NCI-H460 (cell line): Measurements from ENCODE around the gene USF3. TPM values are rescaled to one million over a fixed set of nuclear protein-coding genes. Genes with fewer than 3 reads are reported as not detected.

Experiments used
- DNase-seq: peaks from one replicate; pipeline ENCODE4 v3.0.0-alpha.2; 2016; ENCODE audit warnings: low read depth; ENCODE audit errors: extremely low read depth
- polyA plus RNA-seq: library from polyadenylated mRNA; depleted of rRNA; stranded (reverse); fragments of >200 nt; gene quantifications from 2 replicates; pipeline ENCODE4 v1.2.3, GENCODE V29; 2014; cell fraction: nucleus; rRNA removed
- total RNA-seq: library from RNA; depleted of rRNA; stranded (reverse); fragments of >200 nt; shearing (Covaris generic); gene quantifications from 2 replicates; pipeline ENCODE4 v1.2.3, GENCODE V29; 2014; rRNA removed

USF3 gene
- total RNA-seq = 6.1 and 7.9 TPM in 2 replicates
- 1.2 and 3.5 TPM in 2 replicates for polyA plus RNA-seq

GRCh38 chr3:113695786-113696645 lies at the start of gene USF3:
USF3 (minus strand) TSS chr3:113696642; CDS start chr3:113674878, 21,764 bp downstream.
- DNase-seq = peak; percentile 34

DNA sequence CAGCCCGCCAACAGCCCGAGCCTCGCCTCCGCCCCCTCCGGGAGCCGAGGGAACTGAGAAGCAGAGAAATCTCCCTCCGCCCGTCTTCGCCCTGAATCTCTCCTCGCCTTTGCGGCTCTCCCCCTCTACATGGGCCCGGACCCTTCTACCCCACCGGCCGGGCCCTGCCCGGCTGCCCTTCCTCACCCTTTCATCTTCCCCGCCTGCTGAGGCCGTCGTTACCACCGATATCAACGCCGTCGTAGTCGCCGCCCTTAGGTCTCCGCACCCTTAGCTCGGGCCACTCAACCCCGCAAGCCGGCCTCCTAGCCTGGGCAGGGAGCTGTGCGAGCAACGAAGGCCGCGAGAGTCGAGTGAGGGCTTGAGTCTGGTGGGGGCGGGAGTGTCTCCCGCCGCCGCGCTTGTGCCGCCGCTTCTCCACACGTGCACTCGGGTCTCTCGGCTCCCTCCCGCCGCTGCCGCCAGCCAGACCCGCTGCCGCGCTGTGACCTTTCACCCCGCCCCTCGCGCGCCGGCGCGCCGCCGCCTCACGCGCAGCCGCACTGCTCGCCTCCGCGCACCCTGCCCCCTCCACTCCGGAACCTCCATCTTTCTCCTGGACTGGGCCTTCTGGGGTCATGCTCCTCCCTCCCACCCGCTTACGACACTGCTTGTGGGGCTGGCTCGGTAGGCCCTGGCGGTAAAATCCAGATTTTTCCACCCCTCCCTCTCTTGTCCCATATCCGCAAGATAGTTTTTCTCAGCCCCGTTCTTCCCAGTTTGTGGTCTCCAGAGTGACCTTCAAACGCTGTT lies 49.5 kb upstream of the USF3 start, which contains the start of gene NAA50:
Gene NAA50 (minus strand): TSS at position 494 of the 792 bp plus-strand sequence. CDS start 300 bp downstream, at position 194.
- DNase-seq = peak; percentile 83

GRCh38 chr3:113744941-113745755 lies 48.7 kb upstream of the USF3 start:
- DNase-seq = peak; percentile 81

DNA sequence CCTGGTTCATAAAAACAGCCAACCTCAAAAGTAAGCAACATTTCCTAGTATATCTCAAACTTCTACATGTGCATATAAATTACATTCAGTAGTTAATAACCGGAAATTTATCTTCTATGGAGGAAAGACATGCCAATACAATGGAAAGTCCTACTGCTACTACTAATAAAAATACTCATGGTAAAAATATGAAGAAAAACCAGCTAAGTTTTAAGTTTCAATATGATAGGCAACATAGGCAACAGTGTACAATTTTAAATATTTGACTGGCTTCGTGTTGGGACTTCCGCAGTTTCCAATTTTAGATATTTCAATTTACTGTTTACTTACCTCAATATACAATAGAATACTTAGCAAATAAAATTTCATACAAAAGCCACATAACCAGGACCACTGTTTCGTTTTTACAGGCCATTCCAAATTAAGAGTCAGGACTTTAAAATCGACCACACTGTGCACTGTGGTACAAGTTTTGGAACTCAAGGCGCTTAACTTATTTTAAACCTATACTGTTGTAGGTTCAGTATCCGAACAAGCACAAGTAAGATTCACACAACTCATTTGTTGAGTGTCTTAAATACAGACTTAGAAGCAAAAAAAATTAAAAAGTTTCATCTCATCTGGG lies 46.7 kb upstream of the USF3 start:
- no peak for DNase-seq

GRCh38 chr3:113741620-113742019 lies 45.2 kb upstream of the USF3 start:
- DNase-seq = no peak

DNA sequence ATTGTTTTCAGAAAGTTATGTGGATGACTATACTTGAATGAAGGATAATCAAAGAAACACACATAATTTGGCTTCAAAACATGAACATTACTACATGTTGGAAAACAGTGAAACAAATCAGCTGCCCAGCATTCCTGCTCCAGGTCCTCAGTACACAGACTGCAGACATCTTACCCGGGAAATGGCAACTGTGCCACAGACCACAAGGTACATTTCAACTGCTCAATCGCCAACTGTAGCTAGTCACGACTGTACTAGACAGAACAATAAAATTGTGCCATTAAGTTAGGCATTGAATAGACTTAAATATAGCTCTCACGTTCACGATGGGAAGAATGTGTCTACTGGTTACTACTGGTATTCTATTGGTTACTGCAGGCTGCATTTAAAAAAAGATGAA lies 44.6 kb upstream of the USF3 start:
- DNase-seq = no peak

- DNase-seq = peak; percentile 43
These were observed 40.2 kb upstream of the USF3 start for GRCh38 chr3:113736548-113737089.

- DNase-seq = no peak
These were observed 35.3 kb upstream of the USF3 start for GRCh38 chr3:113731694-113732093.

DNA sequence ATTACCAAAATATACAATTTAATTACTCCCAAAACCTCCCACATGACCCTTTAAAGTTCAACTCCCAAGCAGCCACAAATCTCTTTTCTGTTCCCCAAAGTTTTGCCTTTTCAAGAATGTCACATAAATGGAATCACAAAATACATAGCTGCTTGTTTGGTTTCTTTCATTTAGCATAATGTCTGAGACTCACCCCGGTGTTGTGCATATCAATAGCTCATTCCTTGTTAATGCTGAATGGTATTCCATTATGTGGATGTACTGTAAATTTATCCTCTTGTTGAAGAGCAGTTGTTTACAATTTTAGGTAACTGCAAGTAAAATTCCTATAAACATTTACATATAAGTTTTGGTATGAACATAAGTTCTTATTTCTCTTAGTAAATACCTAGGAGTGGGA lies 34.1 kb upstream of the USF3 start:
- DNase-seq = no peak

DNA sequence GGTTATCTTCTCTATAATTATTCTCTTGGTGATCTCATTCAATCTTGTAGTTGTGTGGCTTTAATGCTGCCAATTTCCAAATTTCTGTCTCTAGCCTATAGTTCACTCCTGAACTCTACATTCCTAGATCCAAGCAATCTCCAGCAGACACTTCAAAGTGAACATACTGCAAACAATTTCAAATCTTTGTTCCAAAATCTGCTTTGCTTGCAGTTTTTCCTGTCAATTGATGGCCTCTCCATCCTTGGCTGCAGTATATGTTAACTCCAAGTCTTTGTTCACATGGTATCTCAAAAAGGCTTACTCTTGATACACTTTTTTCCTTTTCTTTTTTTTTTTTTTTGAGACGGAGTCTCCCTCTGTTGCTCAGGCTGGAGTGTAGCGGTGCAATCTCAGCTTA lies 32.2 kb upstream of the USF3 start:
- DNase-seq = no peak

DNA sequence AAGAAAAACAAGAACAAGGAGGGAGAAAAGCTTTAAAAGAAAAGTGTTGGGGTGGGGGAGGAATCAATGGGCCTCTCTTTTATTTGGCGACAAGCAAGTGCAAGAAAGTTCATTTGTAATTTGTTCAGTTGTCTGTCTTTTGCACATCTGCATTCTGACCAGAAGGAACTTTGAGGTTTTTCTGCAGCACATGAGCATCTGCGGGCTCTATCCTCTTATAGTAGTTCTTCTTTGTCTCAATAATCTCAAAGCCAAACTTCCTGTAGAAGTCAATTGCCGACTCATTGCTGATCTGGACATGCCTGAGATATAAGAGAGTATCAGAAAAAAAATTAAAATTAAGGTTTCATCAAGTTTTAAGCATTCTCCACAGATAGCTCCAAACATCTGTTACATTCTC lies 25.2 kb upstream of the USF3 start:
- no peak for DNase-seq

DNA sequence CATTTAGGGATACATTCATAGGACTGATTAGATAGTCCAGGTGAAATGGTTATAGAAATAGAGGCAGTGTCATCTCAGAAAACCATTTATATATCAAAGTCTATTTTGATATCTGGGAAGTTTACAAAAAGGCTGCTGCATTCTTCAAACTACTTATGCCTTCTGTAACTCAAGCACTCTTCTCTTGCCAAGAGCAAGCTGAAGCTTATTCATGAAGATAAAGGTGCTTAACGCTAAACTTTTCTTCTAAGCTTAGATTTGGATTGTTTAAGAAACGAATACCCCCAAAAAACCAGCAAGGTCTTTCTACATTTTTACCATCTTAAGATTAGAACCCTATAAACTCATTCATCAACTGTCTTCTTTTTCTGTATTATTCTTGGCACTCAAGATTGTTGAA lies 23.3 kb upstream of the USF3 start:
- no peak for DNase-seq

DNA sequence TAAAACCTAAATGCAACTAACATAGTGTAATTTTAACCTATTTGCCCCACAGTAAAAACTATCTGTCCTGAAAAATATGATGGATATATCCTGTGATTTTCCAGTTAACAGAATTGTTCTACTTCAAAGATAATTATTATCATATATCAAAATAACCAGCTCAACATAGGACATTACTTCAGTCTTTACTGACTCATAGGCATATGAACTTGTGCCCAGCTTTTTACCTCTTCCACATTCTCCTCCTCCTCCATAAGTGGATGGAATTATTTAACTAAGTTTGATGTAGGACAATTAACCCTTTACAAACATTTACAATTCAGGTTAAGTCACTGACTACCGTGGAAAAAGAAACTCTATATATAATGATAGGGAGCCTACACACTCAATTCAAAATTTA lies 22.9 kb upstream of the USF3 start:
- DNase-seq = no peak

DNA sequence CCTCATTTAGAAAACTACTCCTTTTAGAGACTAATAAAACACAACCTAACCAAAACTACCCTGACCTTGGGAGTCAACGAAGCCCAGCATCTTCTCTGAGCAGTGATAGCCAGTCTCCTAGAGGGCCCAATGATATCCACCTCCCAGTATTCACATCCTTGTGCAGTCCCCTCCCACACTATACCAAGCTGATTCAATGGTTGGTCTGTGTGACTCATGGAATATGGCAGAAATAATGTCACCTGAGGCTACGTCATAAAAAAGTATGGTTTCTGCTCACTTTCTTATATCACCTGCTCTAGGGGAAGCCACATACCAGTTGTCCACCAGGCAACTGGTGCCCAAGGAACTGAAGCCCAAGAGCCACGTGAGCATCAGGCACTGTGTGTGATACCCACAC lies 21.4 kb upstream of the USF3 start:
- no peak for DNase-seq

GRCh38 chr3:113717308-113717707 lies 20.9 kb upstream of the USF3 start:
- DNase-seq = no peak

DNA sequence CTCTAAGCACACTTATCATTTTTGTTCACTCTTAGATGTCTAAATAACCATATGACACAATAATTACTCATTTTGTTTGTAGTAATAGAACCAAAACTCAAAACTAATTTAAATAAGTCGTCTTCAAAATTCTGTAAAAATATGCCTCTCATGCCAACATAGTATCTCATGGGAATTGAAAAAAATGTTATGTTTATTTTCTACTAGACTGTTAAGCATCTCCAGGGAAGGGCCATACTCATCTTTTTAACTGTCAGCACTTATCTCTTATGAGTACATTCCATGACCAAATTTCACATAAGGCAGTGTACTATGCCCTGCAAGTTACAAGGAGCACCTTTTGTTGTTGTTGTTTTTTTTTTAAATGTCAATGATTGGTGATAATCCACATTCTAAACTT lies 18.3 kb upstream of the USF3 start:
- DNase-seq = no peak

GRCh38 chr3:113712129-113712528 lies 15.7 kb upstream of the USF3 start:
- no peak for DNase-seq

GRCh38 chr3:113707835-113708234 lies 11.4 kb upstream of the USF3 start:
- no peak for DNase-seq

GRCh38 chr3:113698956-113699355 lies 2.5 kb upstream of the USF3 start:
- DNase-seq = no peak

DNA sequence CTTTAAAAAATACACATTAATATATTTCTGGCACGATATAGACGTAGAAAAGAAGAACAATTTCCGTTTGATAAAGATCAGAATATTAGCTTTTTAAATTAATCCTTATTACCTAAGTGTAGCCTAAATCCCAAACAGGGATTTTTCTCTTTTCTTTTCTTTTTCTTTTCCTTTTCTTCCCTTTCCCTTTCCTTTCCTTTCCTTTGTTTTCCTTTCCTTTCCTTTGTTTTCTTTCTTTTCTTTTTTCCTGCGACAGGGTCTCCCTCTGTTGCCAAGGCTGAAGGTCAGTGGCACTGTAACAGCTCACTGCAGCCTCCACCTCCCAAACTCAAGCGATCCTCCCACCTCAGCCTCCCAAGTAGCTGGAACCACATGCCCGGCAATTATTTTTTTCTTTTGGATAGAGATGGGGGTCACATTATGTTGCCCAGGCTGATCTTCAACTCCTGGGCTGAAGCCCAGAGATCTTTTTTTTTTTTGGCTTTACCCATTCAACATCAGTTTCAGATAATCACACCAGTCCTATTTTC lies 1.8 kb upstream of the USF3 start:
- DNase-seq = no peak
